SKM-1 (cell line): ENCODE data around the gene TMEM167A.

Source experiments
- DNase-seq: peaks from one replicate; lab custom pipeline; 2025; ENCODE audit not compliant: unreplicated experiment; lab: John Stamatoyannopoulos, UW

TMEM167A gene

DNA sequence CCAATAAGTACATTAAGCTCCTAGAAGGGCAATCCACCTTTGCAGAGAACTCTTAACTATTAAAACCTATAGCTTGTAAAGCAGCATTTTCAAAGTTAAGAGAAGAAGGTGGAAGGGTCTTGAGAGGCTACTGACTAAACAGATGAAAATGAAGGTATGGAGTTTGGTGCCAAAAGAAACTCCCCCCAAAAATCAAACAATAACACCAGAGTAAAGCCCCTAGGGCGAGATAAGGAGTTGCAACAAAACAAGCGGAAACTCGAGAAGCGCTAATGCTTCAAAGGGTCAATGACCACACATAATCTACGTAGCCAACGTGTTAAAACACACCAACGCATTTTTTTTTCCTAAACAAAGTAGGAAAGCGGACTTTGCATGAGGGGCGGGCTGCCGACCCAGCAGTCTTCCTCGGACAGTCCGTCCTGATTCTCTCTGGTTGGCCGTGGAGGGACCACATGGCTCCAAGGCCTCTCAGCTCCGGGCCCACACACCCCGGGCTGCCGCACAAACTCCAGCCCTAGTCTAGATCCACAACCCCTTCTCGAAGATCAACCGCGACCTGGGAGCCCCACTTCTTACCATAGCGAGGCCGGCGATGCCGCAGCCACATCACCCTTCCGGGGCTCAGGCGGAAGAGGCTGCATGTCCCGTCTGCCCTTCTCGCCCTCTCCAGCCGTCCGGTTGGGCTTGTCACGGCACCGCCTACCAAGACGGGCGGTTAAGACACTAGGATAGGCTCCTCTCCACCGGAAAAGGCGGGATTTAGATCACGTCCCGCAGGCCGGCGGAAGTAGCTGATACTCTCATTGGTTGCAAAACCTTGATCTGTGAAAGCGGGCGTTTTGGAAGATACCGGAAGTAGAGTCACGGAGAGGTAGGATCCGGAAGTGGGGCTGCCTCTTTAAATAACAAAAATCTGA, at the start of gene TMEM167A, which contains the start of gene XRCC4:
Gene TMEM167A (minus strand): TSS at position 653 of the 920 bp plus-strand sequence. CDS start 71 bp downstream, at position 582.
Gene XRCC4 (plus strand): TSS at position 806 of the 920 bp plus-strand sequence. CDS start 27,373 bp downstream, outside the sequence.
- DNase-seq: peak; percentile 98

GRCh38 chr5:83126501-83126900, 49.3 kb upstream of the TMEM167A start:
- no peak for DNase-seq

- no peak for DNase-seq
Observed at GRCh38 chr5:83125560-83125959, 48.4 kb upstream of the TMEM167A start.

- DNase-seq: no peak
Observed at GRCh38 chr5:83124593-83124992, 47.4 kb upstream of the TMEM167A start.

DNA sequence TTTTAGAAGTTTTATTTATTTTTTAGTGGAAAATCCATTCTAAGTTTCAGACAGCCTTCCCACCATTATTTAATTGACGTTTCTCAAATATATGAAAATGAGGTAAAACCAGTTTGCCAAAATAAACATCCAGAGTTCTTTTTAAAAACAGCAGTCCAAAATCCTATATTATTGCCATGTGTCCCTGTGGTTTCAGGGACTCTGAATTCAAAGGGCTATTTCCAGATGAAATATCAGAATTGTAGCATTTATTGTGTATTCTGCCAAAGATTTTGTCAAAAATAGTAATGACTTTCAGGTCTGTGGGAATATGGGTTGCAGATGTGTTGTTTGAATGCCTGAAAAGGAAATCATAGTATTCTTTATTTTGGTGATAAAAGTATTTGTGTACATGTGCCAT, 41.8 kb upstream of the TMEM167A start:
- no peak for DNase-seq

- DNase-seq: no peak
Observed at GRCh38 chr5:83118471-83118870, 41.3 kb upstream of the TMEM167A start.

GRCh38 chr5:83115816-83116215, 38.6 kb upstream of the TMEM167A start:
- no peak for DNase-seq

GRCh38 chr5:83109380-83109779, 32.2 kb upstream of the TMEM167A start:
- DNase-seq: no peak

DNA sequence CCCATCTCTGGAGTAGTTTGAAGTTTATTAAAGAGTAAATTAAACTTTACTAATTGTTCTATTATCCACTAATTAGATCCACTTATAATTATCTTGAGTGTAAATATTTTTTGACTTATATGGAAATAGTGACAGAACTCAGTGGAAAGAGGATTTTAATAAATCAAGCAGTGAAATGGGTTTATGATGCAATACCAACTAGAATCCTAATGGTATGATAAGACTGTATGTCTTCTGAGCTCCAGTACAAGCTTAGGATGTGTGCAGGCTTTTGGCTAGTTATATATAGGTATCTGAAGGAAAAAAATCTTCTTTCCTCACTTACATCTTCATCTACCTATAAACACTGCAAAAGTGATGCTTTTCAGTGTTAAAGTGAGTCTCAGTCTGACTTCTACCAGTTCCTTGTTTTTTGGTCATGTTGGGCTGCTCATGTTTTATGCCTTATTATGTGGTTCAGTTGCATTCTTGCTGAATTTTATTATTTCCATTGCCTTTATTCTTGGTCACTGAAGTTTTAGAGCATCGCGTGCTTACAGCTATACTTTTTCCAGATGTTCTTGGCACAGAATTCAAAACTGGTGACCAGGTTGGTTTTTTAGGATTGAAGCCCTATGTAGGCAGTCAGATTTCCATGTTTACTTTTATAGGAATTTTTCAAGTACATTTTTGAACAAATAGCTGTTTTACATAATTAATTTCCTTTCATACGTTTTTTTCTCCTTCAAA, 30.7 kb upstream of the TMEM167A start:
- DNase-seq: no peak

DNA sequence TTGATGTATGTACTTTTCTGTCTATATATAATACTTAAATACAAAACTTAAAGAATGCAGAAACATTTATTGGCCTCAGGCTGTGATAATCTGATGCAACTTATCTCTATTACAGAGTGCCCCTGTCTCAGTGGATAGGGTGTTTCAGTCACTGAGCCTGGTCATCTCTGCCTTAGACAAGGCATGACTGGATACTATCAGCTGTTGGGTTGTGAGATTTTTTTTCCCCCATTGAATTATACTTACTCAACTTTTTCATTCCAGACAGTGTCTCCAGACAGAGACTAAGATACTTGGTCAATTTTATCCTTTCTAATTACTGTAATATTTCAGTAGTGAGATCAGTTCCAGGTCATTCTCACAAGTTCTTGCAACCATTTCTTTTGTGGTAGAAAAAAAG, 26.8 kb upstream of the TMEM167A start:
- no peak for DNase-seq

DNA sequence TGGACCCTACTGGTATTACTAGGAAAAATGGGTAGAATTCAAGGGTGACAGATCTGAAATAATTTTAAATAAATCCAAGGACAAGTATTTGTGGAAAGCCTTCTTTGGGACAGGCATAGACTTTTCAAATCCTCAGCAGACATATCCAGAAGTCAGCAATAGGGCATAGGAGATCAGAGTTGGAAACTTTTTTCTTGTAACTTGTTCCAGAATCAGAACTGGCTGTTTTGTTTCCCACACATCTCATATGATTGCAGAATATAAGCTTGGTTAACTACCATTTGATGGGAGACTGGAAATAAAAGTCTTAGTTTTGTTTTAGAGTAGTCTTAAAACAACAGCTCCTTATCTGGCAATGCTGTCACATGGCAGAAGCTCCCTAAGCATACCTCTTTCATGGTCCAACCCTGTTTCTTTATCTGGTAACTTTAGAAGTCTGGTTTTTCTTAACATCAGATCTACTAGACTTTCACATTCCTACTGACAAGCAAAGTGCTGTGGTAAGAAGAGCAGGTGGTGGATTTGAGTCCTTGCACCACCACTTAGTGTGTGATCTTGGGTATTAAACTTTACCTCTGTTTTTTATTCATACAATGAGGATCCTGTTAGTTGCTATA, 25.3 kb upstream of the TMEM167A start:
- no peak for DNase-seq

DNA sequence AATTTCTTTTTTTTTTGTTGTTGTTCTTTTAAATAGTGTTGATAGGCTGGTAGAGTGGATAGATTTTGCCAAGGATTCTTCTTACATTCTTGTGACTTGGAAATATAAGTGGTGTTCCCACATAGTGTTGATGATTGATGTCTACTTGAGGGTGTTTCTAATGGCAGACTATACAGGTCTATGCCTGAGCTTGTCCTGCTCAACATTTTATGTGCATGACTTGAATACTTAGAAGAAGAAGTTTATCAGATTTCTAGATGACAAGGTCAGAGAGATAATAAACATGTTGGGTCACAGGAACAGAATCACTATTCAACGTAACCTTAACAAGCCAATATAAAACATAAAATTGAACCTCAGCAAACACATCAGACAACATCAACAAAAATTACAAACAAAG, 24.3 kb upstream of the TMEM167A start:
- no peak for DNase-seq

GRCh38 chr5:83099445-83099844, 22.3 kb upstream of the TMEM167A start:
- no peak for DNase-seq

GRCh38 chr5:83099001-83099400, 21.8 kb upstream of the TMEM167A start:
- no peak for DNase-seq

- DNase-seq: no peak
Observed at GRCh38 chr5:83097689-83098231, 20.6 kb upstream of the TMEM167A start.

DNA sequence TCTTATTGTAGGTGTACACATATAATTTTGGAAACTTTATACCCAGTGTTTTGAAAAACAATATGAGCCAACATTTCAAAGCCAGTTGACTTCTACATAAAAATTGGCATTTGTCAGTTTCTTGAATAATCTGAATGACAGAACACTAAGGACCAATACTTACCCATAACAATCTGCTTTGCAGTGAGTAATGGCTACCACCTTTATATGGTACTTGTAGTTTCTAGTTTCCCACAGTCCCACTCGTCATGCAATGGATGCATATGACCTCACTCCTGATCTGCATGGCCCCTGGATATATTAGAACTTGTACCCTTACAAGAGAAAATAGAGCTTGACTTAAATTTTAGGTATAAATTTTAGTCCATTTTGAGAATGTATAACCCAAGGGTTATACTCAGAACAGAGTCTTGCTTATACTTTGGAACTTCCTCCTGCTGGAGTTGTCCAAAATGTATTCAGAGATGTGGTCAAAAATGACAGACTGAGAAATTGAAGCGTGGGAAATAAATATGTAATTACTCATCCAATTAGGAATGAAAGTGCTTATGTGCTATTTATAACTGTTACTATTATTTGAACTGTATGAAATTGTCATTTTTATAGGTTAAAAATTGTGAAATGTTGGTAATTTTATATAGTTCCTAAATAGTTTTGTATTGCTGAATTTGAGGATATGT, 19.6 kb upstream of the TMEM167A start:
- no peak for DNase-seq

- no peak for DNase-seq
Observed at GRCh38 chr5:83095957-83096539, 18.9 kb upstream of the TMEM167A start.

DNA sequence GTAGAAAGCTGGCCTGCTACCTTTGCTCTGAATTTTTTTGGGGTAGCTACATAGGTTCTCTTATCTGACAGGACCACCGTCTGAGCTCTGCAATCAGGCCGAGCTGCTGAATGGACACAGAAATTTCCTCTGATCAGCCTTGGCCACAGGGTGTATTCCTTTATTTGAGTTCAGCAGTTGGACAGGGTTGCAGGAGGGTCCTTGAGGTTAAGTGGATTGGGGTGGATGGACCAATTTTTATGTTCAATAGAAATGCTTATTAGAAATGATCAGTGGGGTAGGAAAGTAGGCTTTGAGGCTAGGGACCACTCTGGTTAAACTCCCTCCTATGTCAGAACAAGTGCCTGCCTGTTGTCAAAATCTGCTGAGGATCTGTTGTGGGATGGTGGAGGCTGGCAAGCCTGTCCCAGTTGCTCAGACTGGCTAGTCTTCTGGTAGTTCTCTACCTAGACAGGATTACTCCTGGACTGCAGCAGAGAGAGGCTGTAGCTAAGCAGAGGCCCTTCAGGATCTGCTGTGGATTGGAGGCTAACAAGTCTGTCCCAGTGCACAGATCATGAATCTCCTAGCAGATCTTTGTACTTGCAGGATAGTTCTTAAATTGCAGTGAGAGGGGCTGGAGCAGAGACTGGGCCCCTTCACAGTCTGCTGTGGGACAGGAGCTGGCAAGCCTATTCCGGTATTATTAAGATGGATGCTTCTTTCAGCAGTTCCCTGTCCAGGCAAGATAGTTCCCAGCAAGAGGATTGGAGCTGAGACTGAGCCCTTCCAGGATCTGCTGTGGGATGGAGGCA, 18.2 kb upstream of the TMEM167A start:
- no peak for DNase-seq

DNA sequence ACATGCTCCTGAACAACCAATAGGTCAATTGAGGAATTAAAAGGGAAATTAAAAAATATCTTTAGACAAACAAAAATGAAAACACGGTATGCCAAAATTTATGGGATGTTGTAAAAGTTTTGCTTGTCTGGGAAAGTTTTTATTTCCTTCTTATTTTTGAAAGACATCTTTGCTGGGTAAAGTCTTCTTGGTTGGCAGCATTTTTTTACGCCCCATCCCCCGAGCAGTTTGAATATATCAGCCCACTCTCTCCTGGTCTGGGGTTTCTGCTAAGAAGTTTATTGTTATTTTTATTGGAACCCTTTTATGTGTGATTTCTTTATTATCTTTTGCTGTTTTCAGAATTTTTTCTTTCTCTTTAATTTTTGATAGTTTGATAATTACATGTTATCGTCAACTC, 16.5 kb upstream of the TMEM167A start:
- DNase-seq: no peak

- DNase-seq: no peak
Observed at GRCh38 chr5:83092619-83093018, 15.4 kb upstream of the TMEM167A start.
